ENCODE results near the gene TMCO4. TPM values are rescaled to one million over a fixed set of nuclear protein-coding genes. Genes with fewer than 3 reads are reported as not detected.
A peak's percentile ranks its signal among the peaks of the same experiment; 100 is the strongest.

The TMCO4 gene
- total and polyA plus RNA-seq, 3 experiments from 2014 or later = 16.5 to 18.2 (median 16.6) TPM

- Histone ChIP-seq H3K4me1 (ENCODE audit: insufficient read depth, low read length) (no peaks in the 10 kb centered on the region), H3K36me3 (ENCODE audit: insufficient read depth, low read length) (no peaks in the 10 kb centered on the region), H3K9me3 (ENCODE audit: low read length) (no peaks in the 10 kb centered on the region), H3K27me3 (ENCODE audit: insufficient read depth, low read length, poor library complexity, severe bottlenecking) (no peaks in the 10 kb centered on the region), H3K4me3 (ENCODE audit: low read length) (no peak overlapping the region), H3K27ac (ENCODE audit: low read depth, low read length) (no peak overlapping the region)
- no peak overlapping the region for H3K27ac Mint-ChIP-seq
- peaks cover 0 to 8% (median 3%) of the 10 kb centered on the region in 3 donors for H3K36me3 Mint-ChIP-seq
- POLR2A ChIA-PET = no interaction called here
- peaks cover 4 to 10% of the 10 kb centered on the region in 2 donors for H3K27me3 Mint-ChIP-seq
- CTCF ChIA-PET = interaction anchor here (9.6 kb wide), 1 partner anchor 48 kb away, joined by 168 read pairs; no protein-coding TSS in a partner anchor
- H3K4me1 Mint-ChIP-seq = peaks cover 8 to 18% (median 16%) of the 10 kb centered on the region in 3 donors
- H3K9me3 Mint-ChIP-seq = no peaks in the 10 kb centered on the region
- no peak overlapping the region for H3K4me3 Mint-ChIP-seq
- no peak for DNase-seq
Observed at GRCh38 chr1:19658186-19658585, 141.5 kb downstream of the TMCO4 start.

GRCh38 chr1:19657511-19657910 lies 142.2 kb downstream of the TMCO4 start:
- no peak overlapping the region for H3K27ac Mint-ChIP-seq
- peaks cover 8 to 18% (median 16%) of the 10 kb centered on the region in 3 donors for H3K4me1 Mint-ChIP-seq
- H3K27me3 ChIP-seq (ENCODE audit: insufficient read depth, low read length, poor library complexity, severe bottlenecking) = no peaks in the 10 kb centered on the region
- H3K4me1 ChIP-seq (ENCODE audit: insufficient read depth, low read length) = no peaks in the 10 kb centered on the region
- DNase-seq = no peak
- H3K4me3 ChIP-seq (ENCODE audit: low read length) = no peak overlapping the region
- POLR2A ChIA-PET = no interaction called here
- H3K36me3 Mint-ChIP-seq = peaks cover 0 to 8% (median 3%) of the 10 kb centered on the region in 3 donors
- H3K9me3 Mint-ChIP-seq = no peaks in the 10 kb centered on the region
- no peak overlapping the region for H3K4me3 Mint-ChIP-seq
- no peak overlapping the region for H3K27ac ChIP-seq (ENCODE audit: low read depth, low read length)
- H3K36me3 ChIP-seq (ENCODE audit: insufficient read depth, low read length) = no peaks in the 10 kb centered on the region
- H3K9me3 ChIP-seq (ENCODE audit: low read length) = no peaks in the 10 kb centered on the region
- CTCF ChIA-PET = interaction anchor here (9.6 kb wide), 1 partner anchor 49 kb away, joined by 168 read pairs; no protein-coding TSS in a partner anchor
- H3K27me3 Mint-ChIP-seq = peaks cover 0 to 6% of the 10 kb centered on the region in 2 donors

- CTCF ChIA-PET = interaction anchor here (9.6 kb wide), 1 partner anchor 50 kb away, joined by 168 read pairs; no protein-coding TSS in a partner anchor
- Mint-ChIP-seq H3K27ac (no peak overlapping the region), H3K36me3 (peaks cover 0 to 8% (median 3%) of the 10 kb centered on the region in 3 donors), H3K4me1 (peaks cover 8 to 16% (median 15%) of the 10 kb centered on the region in 3 donors), H3K9me3 (no peaks in the 10 kb centered on the region), H3K4me3 (no peak overlapping the region), H3K27me3 (peaks cover 0 to 6% of the 10 kb centered on the region in 2 donors)
- H3K36me3 ChIP-seq (ENCODE audit: insufficient read depth, low read length) = no peaks in the 10 kb centered on the region
- H3K27ac ChIP-seq (ENCODE audit: low read depth, low read length) = no peak overlapping the region
- DNase-seq = no peak
- H3K9me3 ChIP-seq (ENCODE audit: low read length) = no peaks in the 10 kb centered on the region
- no peak overlapping the region for H3K4me3 ChIP-seq (ENCODE audit: low read length)
- no peaks in the 10 kb centered on the region for H3K27me3 ChIP-seq (ENCODE audit: insufficient read depth, low read length, poor library complexity, severe bottlenecking)
- no peaks in the 10 kb centered on the region for H3K4me1 ChIP-seq (ENCODE audit: insufficient read depth, low read length)
- POLR2A ChIA-PET = no interaction called here
Observed at GRCh38 chr1:19656780-19657466, 142.8 kb downstream of the TMCO4 start.

GRCh38 chr1:19656134-19656779 lies 143.5 kb downstream of the TMCO4 start:
- no peaks in the 10 kb centered on the region for H3K9me3 ChIP-seq (ENCODE audit: low read length)
- CTCF ChIA-PET = interaction anchor here (1.0 to 9.6 kb wide), 4 partner anchors 21 to 74 kb away, joined by 3 to 168 read pairs (median 10); no protein-coding TSS in a partner anchor
- H3K27me3 ChIP-seq (ENCODE audit: insufficient read depth, low read length, poor library complexity, severe bottlenecking) = no peaks in the 10 kb centered on the region
- no peak overlapping the region for H3K27ac ChIP-seq (ENCODE audit: low read depth, low read length)
- DNase-seq = no peak
- POLR2A ChIA-PET = no interaction called here
- Mint-ChIP-seq H3K4me3 (no peak overlapping the region), H3K4me1 (peaks cover 6 to 13% (median 11%) of the 10 kb centered on the region in 3 donors), H3K27me3 (peaks cover 0 to 1% of the 10 kb centered on the region in 2 donors), H3K36me3 (peaks cover 0 to 8% (median 3%) of the 10 kb centered on the region in 3 donors), H3K27ac (no peak overlapping the region), H3K9me3 (no peaks in the 10 kb centered on the region)
- no peak overlapping the region for H3K4me3 ChIP-seq (ENCODE audit: low read length)
- H3K36me3 ChIP-seq (ENCODE audit: insufficient read depth, low read length) = no peaks in the 10 kb centered on the region
- no peaks in the 10 kb centered on the region for H3K4me1 ChIP-seq (ENCODE audit: insufficient read depth, low read length)

- H3K27ac ChIP-seq (ENCODE audit: low read depth, low read length) = no peak overlapping the region
- Mint-ChIP-seq H3K9me3 (no peaks in the 10 kb centered on the region), H3K4me3 (no peak overlapping the region), H3K4me1 (peaks cover 6 to 17% (median 11%) of the 10 kb centered on the region in 3 donors), H3K36me3 (peaks cover 0 to 8% (median 3%) of the 10 kb centered on the region in 3 donors), H3K27me3 (peaks cover 0 to 1% of the 10 kb centered on the region in 2 donors), H3K27ac (no peak overlapping the region)
- H3K27me3 ChIP-seq (ENCODE audit: insufficient read depth, low read length, poor library complexity, severe bottlenecking) = no peaks in the 10 kb centered on the region
- H3K4me1 ChIP-seq (ENCODE audit: insufficient read depth, low read length) = no peaks in the 10 kb centered on the region
- ChIA-PET CTCF (interaction anchor here (1.0 to 9.6 kb wide), 5 partner anchors 20 to 73 kb away, joined by 3 to 168 read pairs (median 12); no protein-coding TSS in a partner anchor), POLR2A (no interaction called here)
- no peak overlapping the region for H3K4me3 ChIP-seq (ENCODE audit: low read length)
- H3K9me3 ChIP-seq (ENCODE audit: low read length) = no peaks in the 10 kb centered on the region
- H3K36me3 ChIP-seq (ENCODE audit: insufficient read depth, low read length) = no peaks in the 10 kb centered on the region
- no peak for DNase-seq
Observed at GRCh38 chr1:19655718-19656080, 144.0 kb downstream of the TMCO4 start.

- Histone ChIP-seq H3K27ac (ENCODE audit: low read depth, low read length) (no peak overlapping the region), H3K4me3 (ENCODE audit: low read length) (no peak overlapping the region), H3K4me1 (ENCODE audit: insufficient read depth, low read length) (no peaks in the 10 kb centered on the region), H3K27me3 (ENCODE audit: insufficient read depth, low read length, poor library complexity, severe bottlenecking) (no peaks in the 10 kb centered on the region), H3K9me3 (ENCODE audit: low read length) (no peaks in the 10 kb centered on the region), H3K36me3 (ENCODE audit: insufficient read depth, low read length) (no peaks in the 10 kb centered on the region)
- H3K4me3 Mint-ChIP-seq = no peak overlapping the region
- POLR2A ChIA-PET = no interaction called here
- peaks cover 0 to 8% (median 3%) of the 10 kb centered on the region in 3 donors for H3K36me3 Mint-ChIP-seq
- no peak overlapping the region for H3K27ac Mint-ChIP-seq
- CTCF ChIA-PET = interaction anchor here (1.1 to 4.0 kb wide), 8 partner anchors 17 to 308 kb away, joined by 3 to 18 read pairs (median 4); no protein-coding TSS in a partner anchor
- H3K9me3 Mint-ChIP-seq = no peaks in the 10 kb centered on the region
- peaks cover 0 to 1% of the 10 kb centered on the region in 2 donors for H3K27me3 Mint-ChIP-seq
- no peak for DNase-seq
- H3K4me1 Mint-ChIP-seq = peaks cover 6 to 21% (median 11%) of the 10 kb centered on the region in 3 donors
Observed at GRCh38 chr1:19654886-19655717, 144.6 kb downstream of the TMCO4 start.

GRCh38 chr1:19654386-19654785 lies 145.3 kb downstream of the TMCO4 start:
- no peaks in the 10 kb centered on the region for H3K36me3 ChIP-seq (ENCODE audit: insufficient read depth, low read length)
- H3K27me3 ChIP-seq (ENCODE audit: insufficient read depth, low read length, poor library complexity, severe bottlenecking) = no peaks in the 10 kb centered on the region
- peaks cover 3 to 18% (median 6%) of the 10 kb centered on the region in 3 donors for H3K4me1 Mint-ChIP-seq
- no peaks in the 10 kb centered on the region for H3K9me3 ChIP-seq (ENCODE audit: low read length)
- no peak overlapping the region for H3K4me3 Mint-ChIP-seq
- no peaks in the 10 kb centered on the region for H3K27me3 Mint-ChIP-seq
- peak overlapping the region in 1 of 8 donors; percentile 11 for H3K27ac Mint-ChIP-seq
- H3K9me3 Mint-ChIP-seq = no peaks in the 10 kb centered on the region
- CTCF ChIA-PET = interaction anchor here (0.8 to 4.0 kb wide), 13 partner anchors 13 to 474 kb away, joined by 3 to 18 read pairs (median 4); a partner anchor contains a TSS
- peaks cover 0 to 8% (median 3%) of the 10 kb centered on the region in 3 donors for H3K36me3 Mint-ChIP-seq
- no peak overlapping the region for H3K4me3 ChIP-seq (ENCODE audit: low read length)
- no peaks in the 10 kb centered on the region for H3K4me1 ChIP-seq (ENCODE audit: insufficient read depth, low read length)
- POLR2A ChIA-PET = no interaction called here
- H3K27ac ChIP-seq (ENCODE audit: low read depth, low read length) = no peak overlapping the region
- DNase-seq = no peak
